ENCODE data around the gene EIF2S1. TPM values are rescaled to one million over a fixed set of nuclear protein-coding genes. Genes with fewer than 3 reads are reported as not detected.
A peak's percentile ranks its signal among the peaks of the same experiment; 100 is the strongest.
"Not testable (repeated sequence)": the region's sequence is repeated elsewhere in the genome, so short reads cannot be mapped to it uniquely, and the experiment has no call there.

Gene EIF2S1
- total RNA-seq, 1 experiment from 2014 or later: 116 TPM

DNA sequence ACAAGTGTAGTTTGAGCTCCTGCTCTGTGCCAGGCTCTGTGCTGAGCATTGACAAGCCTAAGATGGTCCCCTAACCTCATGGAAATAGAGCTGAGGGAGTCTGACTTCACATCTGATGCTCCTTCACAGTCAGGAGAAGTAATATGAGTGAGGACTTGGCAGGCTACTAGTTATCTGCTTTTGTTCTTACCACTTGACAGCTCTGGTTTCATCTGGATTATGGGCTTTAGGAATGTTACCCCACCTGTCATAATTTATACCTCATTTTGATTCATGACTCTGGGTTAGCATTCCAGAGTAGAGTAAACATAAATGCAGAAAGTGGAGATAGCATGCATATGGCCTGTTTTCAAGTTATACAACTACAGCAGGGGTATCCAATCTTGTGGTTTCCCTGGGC, 41.0 kb upstream of the EIF2S1 start:
- CTCF ChIA-PET: interaction anchor here (0.6 kb wide), 1 partner anchor 377 kb away, joined by 5 read pairs; the partner anchor contains the start of gene RDH11
- TF ChIP-seq POLR2AphosphoS5 (IDR thresholded peaks at IDR 0.05; ENCODE audit: low read depth, low read length): no peak
- TF ChIP-seq, protein P1, sequence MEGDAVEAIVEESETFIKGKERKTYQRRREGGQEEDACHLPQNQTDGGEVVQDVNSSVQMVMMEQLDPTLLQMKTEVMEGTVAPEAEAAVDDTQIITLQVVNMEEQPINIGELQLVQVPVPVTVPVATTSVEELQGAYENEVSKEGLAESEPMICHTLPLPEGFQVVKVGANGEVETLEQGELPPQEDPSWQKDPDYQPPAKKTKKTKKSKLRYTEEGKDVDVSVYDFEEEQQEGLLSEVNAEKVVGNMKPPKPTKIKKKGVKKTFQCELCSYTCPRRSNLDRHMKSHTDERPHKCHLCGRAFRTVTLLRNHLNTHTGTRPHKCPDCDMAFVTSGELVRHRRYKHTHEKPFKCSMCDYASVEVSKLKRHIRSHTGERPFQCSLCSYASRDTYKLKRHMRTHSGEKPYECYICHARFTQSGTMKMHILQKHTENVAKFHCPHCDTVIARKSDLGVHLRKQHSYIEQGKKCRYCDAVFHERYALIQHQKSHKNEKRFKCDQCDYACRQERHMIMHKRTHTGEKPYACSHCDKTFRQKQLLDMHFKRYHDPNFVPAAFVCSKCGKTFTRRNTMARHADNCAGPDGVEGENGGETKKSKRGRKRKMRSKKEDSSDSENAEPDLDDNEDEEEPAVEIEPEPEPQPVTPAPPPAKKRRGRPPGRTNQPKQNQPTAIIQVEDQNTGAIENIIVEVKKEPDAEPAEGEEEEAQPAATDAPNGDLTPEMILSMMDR (IDR thresholded peaks at IDR 0.05): no peak
- no peak for TF ChIP-seq SIN3A (IDR thresholded peaks at IDR 0.05; ENCODE audit: borderline replicate concordance, insufficient read depth, low read depth, low read length)
- TF ChIP-seq, protein P2, sequence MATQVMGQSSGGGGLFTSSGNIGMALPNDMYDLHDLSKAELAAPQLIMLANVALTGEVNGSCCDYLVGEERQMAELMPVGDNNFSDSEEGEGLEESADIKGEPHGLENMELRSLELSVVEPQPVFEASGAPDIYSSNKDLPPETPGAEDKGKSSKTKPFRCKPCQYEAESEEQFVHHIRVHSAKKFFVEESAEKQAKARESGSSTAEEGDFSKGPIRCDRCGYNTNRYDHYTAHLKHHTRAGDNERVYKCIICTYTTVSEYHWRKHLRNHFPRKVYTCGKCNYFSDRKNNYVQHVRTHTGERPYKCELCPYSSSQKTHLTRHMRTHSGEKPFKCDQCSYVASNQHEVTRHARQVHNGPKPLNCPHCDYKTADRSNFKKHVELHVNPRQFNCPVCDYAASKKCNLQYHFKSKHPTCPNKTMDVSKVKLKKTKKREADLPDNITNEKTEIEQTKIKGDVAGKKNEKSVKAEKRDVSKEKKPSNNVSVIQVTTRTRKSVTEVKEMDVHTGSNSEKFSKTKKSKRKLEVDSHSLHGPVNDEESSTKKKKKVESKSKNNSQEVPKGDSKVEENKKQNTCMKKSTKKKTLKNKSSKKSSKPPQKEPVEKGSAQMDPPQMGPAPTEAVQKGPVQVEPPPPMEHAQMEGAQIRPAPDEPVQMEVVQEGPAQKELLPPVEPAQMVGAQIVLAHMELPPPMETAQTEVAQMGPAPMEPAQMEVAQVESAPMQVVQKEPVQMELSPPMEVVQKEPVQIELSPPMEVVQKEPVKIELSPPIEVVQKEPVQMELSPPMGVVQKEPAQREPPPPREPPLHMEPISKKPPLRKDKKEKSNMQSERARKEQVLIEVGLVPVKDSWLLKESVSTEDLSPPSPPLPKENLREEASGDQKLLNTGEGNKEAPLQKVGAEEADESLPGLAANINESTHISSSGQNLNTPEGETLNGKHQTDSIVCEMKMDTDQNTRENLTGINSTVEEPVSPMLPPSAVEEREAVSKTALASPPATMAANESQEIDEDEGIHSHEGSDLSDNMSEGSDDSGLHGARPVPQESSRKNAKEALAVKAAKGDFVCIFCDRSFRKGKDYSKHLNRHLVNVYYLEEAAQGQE (IDR thresholded peaks at IDR 0.05; ENCODE audit: insufficient read depth in 1 of 2, low read depth in 2 of 2, low read length in 1 of 2): no peak
- TF ChIP-seq TCF7L2 (IDR thresholded peaks at IDR 0.05; ENCODE audit: low read depth, low read length): no peak
- intact Hi-C loops (cut with micrococcal nuclease; ENCODE audit: unreplicated experiment): no loop called here
- Histone ChIP-seq H3K27ac (ENCODE audit: low read length) (no peak overlapping the region), H3K4me1 (ENCODE audit: control insufficient read depth, insufficient read depth, low read length) (peaks cover 3% of the 10 kb centered on the region; the same call in 1 of the 2 replicates), H3K27me3 (ENCODE audit: control insufficient read depth, insufficient read depth, low read length) (no peaks in the 10 kb centered on the region), H3K9me3 (ENCODE audit: control insufficient read depth, insufficient read depth, low read depth, low read length) (no peaks in the 10 kb centered on the region), H3K4me3 (ENCODE audit: low read depth in 2 of 2, low read length in 2 of 2) (no peak overlapping the region), H3K36me3 (ENCODE audit: control insufficient read depth, insufficient read depth, low read length) (peaks cover 47% of the 10 kb centered on the region)
- POLR2A ChIA-PET: no interaction called here
- ATAC-seq (peak; percentile 60; the same call in 1 of the 2 replicates), DNase-seq (ENCODE audit: low read depth, low spot score) (no peak)
- no TSS peak for BruUV-seq (replicated peaks)
- in situ Hi-C loops (cut with HindIII; ENCODE audit: low pct_unique_long_range_greater_than_20kb, low sequenced_read_pairs): no loop called here

DNA sequence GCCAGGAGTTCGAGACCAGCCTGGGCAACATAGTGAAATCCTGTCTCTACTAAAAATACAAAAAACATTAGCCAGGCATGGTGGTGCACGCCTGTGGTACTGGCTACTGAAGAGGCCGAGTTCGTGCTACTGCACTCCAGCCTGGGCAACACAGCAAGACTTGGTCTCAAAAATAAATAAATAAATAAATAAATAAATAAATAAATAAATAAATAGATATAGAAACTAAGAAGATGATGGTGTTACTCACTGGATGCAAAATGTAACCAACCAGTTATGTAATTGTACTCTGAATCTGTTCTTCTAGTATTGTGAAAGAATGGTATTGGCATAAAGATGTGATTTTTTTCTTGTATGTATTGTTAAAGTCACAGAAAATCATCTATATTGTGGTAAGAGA, 30.5 kb upstream of the EIF2S1 start:
- BruUV-seq (replicated peaks); POLR2A ChIA-PET; H3K27ac ChIP-seq (ENCODE audit: low read length); in situ Hi-C loops (cut with HindIII; ENCODE audit: low pct_unique_long_range_greater_than_20kb, low sequenced_read_pairs); CTCF ChIA-PET; H3K4me1 ChIP-seq (ENCODE audit: control insufficient read depth, insufficient read depth, low read length); ATAC-seq; DNase-seq (ENCODE audit: low read depth, low spot score); H3K27me3 ChIP-seq (ENCODE audit: control insufficient read depth, insufficient read depth, low read length); intact Hi-C loops (cut with micrococcal nuclease; ENCODE audit: unreplicated experiment); H3K4me3 ChIP-seq (ENCODE audit: low read depth in 2 of 2, low read length in 2 of 2); H3K9me3 ChIP-seq (ENCODE audit: control insufficient read depth, insufficient read depth, low read depth, low read length): not testable (repeated sequence)
- peaks cover 21% of the 10 kb centered on the region; the same call in 1 of the 2 replicates for H3K36me3 ChIP-seq (ENCODE audit: control insufficient read depth, insufficient read depth, low read length)

DNA sequence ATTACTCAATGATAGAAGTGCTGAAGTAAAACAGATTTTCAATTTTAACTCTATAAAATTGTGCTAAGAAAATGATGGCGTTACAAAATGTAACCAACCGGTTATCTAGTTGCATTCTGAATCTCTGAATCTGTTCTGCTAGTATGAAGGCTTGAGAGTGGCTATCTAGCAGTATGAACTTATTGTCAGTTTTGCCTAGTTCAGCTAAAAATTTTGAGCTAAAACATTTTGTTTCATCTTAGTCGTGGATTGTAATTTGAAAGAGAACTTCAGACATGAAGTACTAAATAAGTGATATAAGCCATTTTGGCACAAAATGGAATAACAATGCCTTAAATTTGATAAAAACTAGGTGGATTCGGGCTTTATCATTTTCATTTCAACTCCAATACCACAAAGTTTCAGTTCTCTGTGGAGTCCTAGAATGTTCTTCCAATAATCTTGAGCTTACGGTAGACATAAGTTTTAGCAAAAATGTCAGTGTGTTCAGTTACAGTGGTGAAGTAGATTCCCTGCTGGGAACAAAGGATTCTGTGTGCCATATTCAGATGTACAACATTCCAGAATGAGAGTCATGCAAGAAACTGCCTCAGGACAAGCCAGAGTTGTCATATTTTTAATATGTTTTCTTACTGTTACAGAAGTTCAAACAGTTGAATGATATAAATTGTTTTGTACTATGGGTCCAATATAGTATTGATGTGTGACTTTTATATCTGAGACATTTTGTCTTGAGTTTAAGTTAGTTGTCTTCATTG, 28.6 kb upstream of the EIF2S1 start:
- Histone ChIP-seq H3K36me3 (ENCODE audit: control insufficient read depth, insufficient read depth, low read length) (peaks cover 26% of the 10 kb centered on the region; the same call in 1 of the 2 replicates), H3K9me3 (ENCODE audit: control insufficient read depth, insufficient read depth, low read depth, low read length) (no peaks in the 10 kb centered on the region), H3K27ac (ENCODE audit: low read length) (no peak overlapping the region), H3K27me3 (ENCODE audit: control insufficient read depth, insufficient read depth, low read length) (no peaks in the 10 kb centered on the region), H3K4me1 (ENCODE audit: control insufficient read depth, insufficient read depth, low read length) (peaks cover 9% of the 10 kb centered on the region), H3K4me3 (ENCODE audit: low read depth in 2 of 2, low read length in 2 of 2) (no peak overlapping the region)
- intact Hi-C loops (cut with micrococcal nuclease; ENCODE audit: unreplicated experiment): no loop called here
- TF ChIP-seq TCF7L2 (IDR thresholded peaks at IDR 0.05; ENCODE audit: low read depth, low read length) (no peak), SIN3A (IDR thresholded peaks at IDR 0.05; ENCODE audit: borderline replicate concordance, insufficient read depth, low read depth, low read length) (no peak), POLR2AphosphoS5 (IDR thresholded peaks at IDR 0.05; ENCODE audit: low read depth, low read length) (no peak)
- TF ChIP-seq, protein P1 (IDR thresholded peaks at IDR 0.05): no peak
- TF ChIP-seq, protein P2 (IDR thresholded peaks at IDR 0.05; ENCODE audit: insufficient read depth in 1 of 2, low read depth in 2 of 2, low read length in 1 of 2): no peak
- BruUV-seq (replicated peaks): no TSS peak
- ChIA-PET POLR2A (no interaction called here), CTCF (no interaction called here)
- in situ Hi-C loops (cut with HindIII; ENCODE audit: low pct_unique_long_range_greater_than_20kb, low sequenced_read_pairs): no loop called here
- ATAC-seq (no peak; the same call in 1 of the 2 replicates), DNase-seq (ENCODE audit: low read depth, low spot score) (no peak)

Measured in Panc1 (cell line).